COR-L47 (cell line): Measurements from ENCODE around the gene C2orf72.
"Not testable (repeated sequence)": the region's sequence is repeated elsewhere in the genome, so short reads cannot be mapped to it uniquely, and the experiment has no call there.

ENCODE experiments used
- DNase-seq: peaks from one replicate; lab custom pipeline; 2025; lab: John Stamatoyannopoulos, UW

The C2orf72 gene

GRCh38 chr2:231015478-231015877, 21.8 kb upstream of the C2orf72 start:
- DNase-seq: no peak

- DNase-seq: no peak
Observed at GRCh38 chr2:231015926-231016325, 21.4 kb upstream of the C2orf72 start.

GRCh38 chr2:231016566-231017230, 20.6 kb upstream of the C2orf72 start:
- DNase-seq: no peak

GRCh38 chr2:231017231-231017598, 20.1 kb upstream of the C2orf72 start:
- no peak for DNase-seq

GRCh38 chr2:231018184-231018583, 19.1 kb upstream of the C2orf72 start:
- DNase-seq: no peak

GRCh38 chr2:231025059-231025458, 12.3 kb upstream of the C2orf72 start:
- not testable (repeated sequence) for DNase-seq

- DNase-seq: no peak
Observed at GRCh38 chr2:231028889-231029288, 8.4 kb upstream of the C2orf72 start.

- DNase-seq: no peak
Observed at GRCh38 chr2:231029563-231029962, 7.8 kb upstream of the C2orf72 start.

- DNase-seq: no peak
Observed at GRCh38 chr2:231030725-231031124, 6.6 kb upstream of the C2orf72 start.

- no peak for DNase-seq
Observed at GRCh38 chr2:231032575-231033140, 4.7 kb upstream of the C2orf72 start.

- DNase-seq: no peak
Observed at GRCh38 chr2:231033147-231034132, 3.9 kb upstream of the C2orf72 start.

- DNase-seq: no peak
Observed at GRCh38 chr2:231034291-231034882, 2.9 kb upstream of the C2orf72 start.

GRCh38 chr2:231036131-231036530, 1.2 kb upstream of the C2orf72 start:
- no peak for DNase-seq

GRCh38 chr2:231036578-231037106, 681 bp upstream of the C2orf72 start:
- DNase-seq: no peak

GRCh38 chr2:231037731-231038482, 584 bp downstream of the C2orf72 start:
- DNase-seq: no peak

- DNase-seq: no peak
Observed at GRCh38 chr2:231038483-231039293, 1.4 kb downstream of the C2orf72 start.

- DNase-seq: no peak
Observed at GRCh38 chr2:231039294-231039664, 2.0 kb downstream of the C2orf72 start.

GRCh38 chr2:231039821-231040364, 2.6 kb downstream of the C2orf72 start:
- no peak for DNase-seq

- no peak for DNase-seq
Observed at GRCh38 chr2:231041061-231041689, 3.9 kb downstream of the C2orf72 start.

- DNase-seq: no peak
Observed at GRCh38 chr2:231043796-231044195, 6.5 kb downstream of the C2orf72 start.
